Duodenal mucosa (tissue), 2 donors: ENCODE results near the gene SDK1.

Source experiments
- H3K27ac ChIP-seq: one replicate; pipeline ENCODE4 v1.7.0; 2013; ENCODE audit warnings: low read depth, low read length
- H3K27me3 ChIP-seq, 2 donors: one replicate each; pipeline ENCODE4 v1.7.0; 2013; ENCODE audit warnings: low read length in 2 of 2, control low read depth in 1 of 2; ENCODE audit not compliant: insufficient read depth in 2 of 2, control insufficient read depth in 1 of 2
- H3K36me3 ChIP-seq, 2 donors: one replicate each; pipeline ENCODE4 v1.7.0; 2013; ENCODE audit warnings: low read length in 2 of 2, control low read depth in 1 of 2; ENCODE audit not compliant: insufficient read depth in 2 of 2, control insufficient read depth in 1 of 2
- H3K4me1 ChIP-seq, 2 donors: one replicate each; pipeline ENCODE4 v1.7.0; 2013; ENCODE audit warnings: low read length in 2 of 2, control low read depth in 1 of 2; ENCODE audit not compliant: insufficient read depth in 2 of 2, control insufficient read depth in 1 of 2
- H3K4me3 ChIP-seq, 2 donors: one replicate each; pipeline ENCODE4 v1.7.0; 2013; ENCODE audit warnings: low read length in 2 of 2, low read depth in 1 of 2
- H3K9ac ChIP-seq, 2 donors: one replicate each; pipeline ENCODE4 v1.7.0; 2013; ENCODE audit warnings: low read length in 2 of 2, low read depth in 1 of 2
- H3K9me3 ChIP-seq, 2 donors: one replicate each; pipeline ENCODE4 v1.7.0; 2013; ENCODE audit warnings: low read length in 2 of 2, control low read depth in 1 of 2; ENCODE audit not compliant: control insufficient read depth in 1 of 2

SDK1 gene

GRCh38 chr7:3591219-3591618 is 290.2 kb downstream of the SDK1 start:
- peaks cover 5 to 6% of the 10 kb centered on the region in 2 donors for H3K4me1 ChIP-seq

GRCh38 chr7:3591944-3592343 is 290.9 kb downstream of the SDK1 start:
- Histone ChIP-seq H3K9ac (no peak overlapping the region), H3K4me1 (peaks cover 5 to 6% of the 10 kb centered on the region in 2 donors), H3K9me3 (no peaks in the 10 kb centered on the region), H3K4me3 (no peak overlapping the region), H3K27ac (no peak overlapping the region), H3K36me3 (no peaks in the 10 kb centered on the region), H3K27me3 (no peaks in the 10 kb centered on the region)

More at GRCh38 chr7:3591219-3591618, 290.2 kb downstream of the SDK1 start:
- no peaks in the 10 kb centered on the region for H3K36me3 ChIP-seq
- no peaks in the 10 kb centered on the region for H3K27me3 ChIP-seq
- no peak overlapping the region for H3K27ac ChIP-seq
- no peak overlapping the region for H3K9ac ChIP-seq
- H3K9me3 ChIP-seq: no peaks in the 10 kb centered on the region
- H3K4me3 ChIP-seq: no peak overlapping the region

- H3K36me3 ChIP-seq: no peaks in the 10 kb centered on the region
- H3K4me1 ChIP-seq: peaks cover 5 to 6% of the 10 kb centered on the region in 2 donors
- H3K9ac ChIP-seq: no peak overlapping the region
- no peaks in the 10 kb centered on the region for H3K9me3 ChIP-seq
- H3K4me3 ChIP-seq: peak overlapping the region in 1 of 2 donors; percentile 4
- no peaks in the 10 kb centered on the region for H3K27me3 ChIP-seq
- H3K27ac ChIP-seq: no peak overlapping the region
Observed at GRCh38 chr7:3592401-3593134, 291.5 kb downstream of the SDK1 start.

GRCh38 chr7:3594901-3595300 is 293.8 kb downstream of the SDK1 start:
- Histone ChIP-seq H3K27me3 (no peaks in the 10 kb centered on the region), H3K36me3 (no peaks in the 10 kb centered on the region), H3K27ac (no peak overlapping the region)

GRCh38 chr7:3598854-3599253 is 297.8 kb downstream of the SDK1 start:
- H3K4me3 ChIP-seq: no peak overlapping the region
- H3K9ac ChIP-seq: no peak overlapping the region
- no peaks in the 10 kb centered on the region for H3K27me3 ChIP-seq
- no peaks in the 10 kb centered on the region for H3K36me3 ChIP-seq
- no peaks in the 10 kb centered on the region for H3K4me1 ChIP-seq
- no peak overlapping the region for H3K27ac ChIP-seq
- H3K9me3 ChIP-seq: no peaks in the 10 kb centered on the region

More at GRCh38 chr7:3594901-3595300, 293.8 kb downstream of the SDK1 start:
- Histone ChIP-seq H3K9me3 (no peaks in the 10 kb centered on the region), H3K9ac (no peak overlapping the region), H3K4me1 (peaks cover 5 to 6% of the 10 kb centered on the region in 2 donors), H3K4me3 (no peak overlapping the region)

GRCh38 chr7:3605222-3605621 is 304.2 kb downstream of the SDK1 start:
- Histone ChIP-seq H3K36me3 (no peaks in the 10 kb centered on the region), H3K9me3 (no peaks in the 10 kb centered on the region), H3K27me3 (no peaks in the 10 kb centered on the region), H3K4me1 (no peaks in the 10 kb centered on the region), H3K27ac (no peak overlapping the region), H3K4me3 (no peak overlapping the region), H3K9ac (no peak overlapping the region)

- H3K4me3 ChIP-seq: no peak overlapping the region
- no peaks in the 10 kb centered on the region for H3K36me3 ChIP-seq
- H3K27ac ChIP-seq: no peak overlapping the region
- no peak overlapping the region for H3K9ac ChIP-seq
- no peaks in the 10 kb centered on the region for H3K27me3 ChIP-seq
- no peaks in the 10 kb centered on the region for H3K4me1 ChIP-seq
- H3K9me3 ChIP-seq: no peaks in the 10 kb centered on the region
Observed at GRCh38 chr7:3606436-3606835, 305.4 kb downstream of the SDK1 start.

- no peaks in the 10 kb centered on the region for H3K36me3 ChIP-seq
- no peaks in the 10 kb centered on the region for H3K4me1 ChIP-seq
- H3K4me3 ChIP-seq: no peak overlapping the region
- H3K27ac ChIP-seq: no peak overlapping the region
- no peaks in the 10 kb centered on the region for H3K27me3 ChIP-seq
- H3K9ac ChIP-seq: no peak overlapping the region
- H3K9me3 ChIP-seq: no peaks in the 10 kb centered on the region
Observed at GRCh38 chr7:3607847-3608246, 306.8 kb downstream of the SDK1 start.

- no peak overlapping the region for H3K4me3 ChIP-seq
Observed at GRCh38 chr7:3616306-3616705, 315.3 kb downstream of the SDK1 start.

GRCh38 chr7:3630081-3630480 is 329.0 kb downstream of the SDK1 start:
- Histone ChIP-seq H3K4me3 (no peak overlapping the region), H3K9me3 (peaks cover 0 to 7% of the 10 kb centered on the region in 2 donors), H3K27ac (no peak overlapping the region), H3K9ac (no peak overlapping the region), H3K36me3 (no peaks in the 10 kb centered on the region), H3K27me3 (no peaks in the 10 kb centered on the region), H3K4me1 (no peaks in the 10 kb centered on the region)

More at GRCh38 chr7:3616306-3616705, 315.3 kb downstream of the SDK1 start:
- Histone ChIP-seq H3K36me3 (no peaks in the 10 kb centered on the region), H3K9ac (no peak overlapping the region), H3K27ac (no peak overlapping the region), H3K9me3 (no peaks in the 10 kb centered on the region), H3K4me1 (no peaks in the 10 kb centered on the region), H3K27me3 (no peaks in the 10 kb centered on the region)
